GM12873 (cell line): ENCODE data around the gene MAGI2.

Experiments used
- TF ChIP-seq, protein P1 (sequence below): IDR thresholded peaks from 2 replicates; pipeline ENCODE4 v1.5.1; 2012; ENCODE audit warnings: low read depth, mild to moderate bottlenecking, moderate library complexity, low read length, control low read depth; ENCODE audit not compliant: insufficient read depth; ENCODE audit errors: missing control alignments

Gene MAGI2

DNA sequence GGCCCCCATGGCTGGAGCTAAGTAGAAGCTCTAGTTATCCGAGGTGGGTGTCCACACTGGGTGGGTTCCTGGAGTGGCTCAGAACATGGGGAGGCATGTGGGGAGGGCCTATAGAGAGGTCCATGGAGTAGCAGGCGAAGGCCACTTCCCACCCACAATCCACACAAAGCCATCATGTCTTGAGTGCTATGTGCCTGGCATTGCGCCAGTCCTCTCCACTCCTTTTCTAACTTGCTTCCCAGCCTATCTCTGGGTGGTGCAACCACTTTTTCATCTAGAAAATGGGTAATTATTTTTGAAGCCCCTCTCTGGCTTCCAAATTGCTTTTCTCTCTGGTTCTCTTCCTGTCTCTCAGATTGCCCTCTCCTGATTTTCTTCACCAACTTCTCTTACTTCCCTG, 1391.3 kb downstream of the MAGI2 start:
- TF ChIP-seq, protein P1, sequence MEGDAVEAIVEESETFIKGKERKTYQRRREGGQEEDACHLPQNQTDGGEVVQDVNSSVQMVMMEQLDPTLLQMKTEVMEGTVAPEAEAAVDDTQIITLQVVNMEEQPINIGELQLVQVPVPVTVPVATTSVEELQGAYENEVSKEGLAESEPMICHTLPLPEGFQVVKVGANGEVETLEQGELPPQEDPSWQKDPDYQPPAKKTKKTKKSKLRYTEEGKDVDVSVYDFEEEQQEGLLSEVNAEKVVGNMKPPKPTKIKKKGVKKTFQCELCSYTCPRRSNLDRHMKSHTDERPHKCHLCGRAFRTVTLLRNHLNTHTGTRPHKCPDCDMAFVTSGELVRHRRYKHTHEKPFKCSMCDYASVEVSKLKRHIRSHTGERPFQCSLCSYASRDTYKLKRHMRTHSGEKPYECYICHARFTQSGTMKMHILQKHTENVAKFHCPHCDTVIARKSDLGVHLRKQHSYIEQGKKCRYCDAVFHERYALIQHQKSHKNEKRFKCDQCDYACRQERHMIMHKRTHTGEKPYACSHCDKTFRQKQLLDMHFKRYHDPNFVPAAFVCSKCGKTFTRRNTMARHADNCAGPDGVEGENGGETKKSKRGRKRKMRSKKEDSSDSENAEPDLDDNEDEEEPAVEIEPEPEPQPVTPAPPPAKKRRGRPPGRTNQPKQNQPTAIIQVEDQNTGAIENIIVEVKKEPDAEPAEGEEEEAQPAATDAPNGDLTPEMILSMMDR = no peak

DNA sequence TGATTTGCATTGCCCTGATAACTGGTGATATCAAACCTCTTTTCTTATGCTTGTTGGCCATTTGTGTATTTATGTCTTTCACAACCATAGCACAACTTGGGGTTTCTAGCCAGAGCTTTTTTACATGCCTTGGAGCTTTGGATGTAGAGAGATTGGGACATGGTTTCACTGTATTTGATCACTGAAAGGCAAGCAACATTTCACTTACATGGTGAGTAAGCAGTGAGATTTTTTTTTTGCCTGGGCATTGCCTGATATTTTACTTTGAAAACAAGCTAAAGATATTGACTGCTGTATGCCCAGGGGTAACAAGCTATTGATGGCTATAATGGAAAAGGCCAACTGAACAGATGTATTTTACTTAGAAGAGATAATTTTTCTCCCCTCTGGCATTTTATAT, 1395.9 kb downstream of the MAGI2 start:
- TF ChIP-seq, protein P1 = no peak

DNA sequence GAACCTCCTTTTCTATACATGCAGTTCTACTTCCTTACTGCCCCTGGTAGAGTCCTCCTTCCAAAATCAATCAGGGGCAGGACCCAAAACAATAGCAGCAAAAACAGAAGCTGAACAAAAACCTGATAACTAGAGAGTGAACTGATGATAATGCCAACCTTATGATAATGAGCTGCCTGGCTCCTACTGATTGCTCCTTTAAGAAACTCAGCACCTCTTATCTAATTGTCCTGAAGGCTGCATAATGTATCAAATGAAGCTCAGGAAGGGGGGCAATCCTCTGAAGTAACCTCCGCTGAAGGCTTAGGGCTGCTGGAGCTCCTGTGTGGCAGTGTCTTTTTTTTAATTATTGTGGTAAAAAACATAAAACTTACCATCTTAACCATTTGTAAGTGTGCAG, 1397.9 kb downstream of the MAGI2 start:
- TF ChIP-seq, protein P1 = no peak

DNA sequence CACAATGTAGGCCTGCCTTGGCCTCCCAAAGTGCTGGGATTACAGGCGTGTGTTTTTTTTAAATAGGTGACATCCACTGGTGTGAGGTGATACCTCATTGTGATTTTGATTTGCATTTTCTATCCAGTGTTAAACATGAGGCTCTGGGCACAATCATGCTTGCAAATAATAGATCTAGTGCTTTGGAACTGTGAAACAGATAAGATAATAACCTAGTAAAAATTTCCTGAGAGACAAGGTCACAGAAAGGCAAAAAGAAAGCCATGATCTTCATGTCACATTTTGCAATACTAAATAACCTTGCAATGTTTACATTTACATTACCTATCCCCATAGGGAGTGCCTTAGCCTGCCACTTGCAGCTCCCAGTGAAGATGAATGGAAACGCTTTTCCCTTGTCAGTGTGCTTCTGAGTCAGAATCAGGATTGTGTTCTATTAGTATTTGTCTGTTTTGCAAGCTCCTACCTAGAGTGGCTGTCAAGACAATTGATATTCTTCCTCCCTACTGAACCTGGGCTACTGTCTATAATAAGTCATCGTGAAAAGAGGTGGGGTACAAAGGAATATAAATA, 1398.4 kb downstream of the MAGI2 start:
- TF ChIP-seq, protein P1 = no peak

DNA sequence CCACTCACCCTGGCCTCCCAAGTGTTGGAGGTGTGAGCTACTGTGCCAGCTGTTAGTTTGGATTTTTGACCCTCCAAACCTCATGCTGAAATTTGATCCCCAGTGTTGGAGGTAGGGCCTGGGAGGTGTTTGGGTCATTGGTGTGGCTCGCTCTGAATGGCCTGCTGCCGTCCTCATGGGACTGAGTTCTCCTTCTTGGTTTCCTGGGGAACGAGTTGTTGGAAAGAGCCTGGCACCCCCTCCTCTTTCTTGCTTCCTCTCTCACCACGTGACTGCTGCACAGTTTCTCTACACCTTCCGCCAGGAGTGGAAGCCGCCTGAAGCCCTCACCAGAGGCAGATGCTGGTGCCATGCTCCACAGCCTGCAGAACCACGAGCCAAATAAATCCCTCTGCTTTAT, 1401.4 kb downstream of the MAGI2 start:
- TF ChIP-seq, protein P1 = no peak

DNA sequence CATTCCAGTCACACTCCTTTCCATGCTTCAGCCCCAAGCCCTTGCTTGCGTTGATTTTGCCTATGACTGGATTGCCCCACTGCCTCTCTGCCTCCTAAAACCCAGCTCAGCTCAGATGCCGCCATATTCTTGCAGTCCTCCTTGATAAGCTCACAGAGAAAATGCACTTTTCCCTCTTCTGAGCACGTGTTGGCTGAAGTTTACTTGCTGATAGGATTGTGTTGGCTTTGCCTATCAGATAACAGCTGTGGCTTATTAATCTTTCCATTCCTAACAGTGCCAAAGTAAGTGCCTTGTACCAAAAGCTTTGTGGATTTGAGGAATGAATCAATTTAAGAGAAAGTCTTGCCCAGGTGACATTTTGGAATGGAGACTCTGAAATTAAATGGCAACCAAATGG, 1405.7 kb downstream of the MAGI2 start:
- TF ChIP-seq, protein P1 = no peak

DNA sequence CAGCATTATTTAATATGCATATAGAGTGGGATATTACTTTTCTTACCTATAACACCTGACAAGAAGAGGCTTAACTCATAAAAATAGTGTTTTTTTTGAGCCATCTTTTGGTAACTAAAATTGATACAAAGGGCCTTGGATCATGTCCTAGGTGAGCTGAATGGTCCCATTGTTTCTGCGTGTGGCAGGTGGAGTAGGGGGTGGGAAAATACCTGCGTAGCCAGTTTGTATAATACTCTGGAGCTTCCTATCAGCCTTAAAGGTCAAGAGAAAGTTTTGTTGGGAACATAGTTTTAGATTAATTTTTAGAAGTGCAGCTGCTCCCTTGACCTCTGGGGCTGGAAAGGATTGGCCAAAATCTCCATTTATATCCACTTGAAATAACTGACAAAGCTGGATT, 1410.3 kb downstream of the MAGI2 start:
- TF ChIP-seq, protein P1 = no peak
